NAMALWA (cell line): Measurements from ENCODE around the gene GRK5.
A peak's percentile ranks its signal among the peaks of the same experiment; 100 is the strongest.

Experiments used
- DNase-seq: peaks from one replicate; pipeline ENCODE4 v3.0.0-alpha.2; 2015; ENCODE audit warnings: low spot score

The GRK5 gene

GRCh38 chr10:119481781-119482426, 274.5 kb downstream of the GRK5 start:
- DNase-seq: no peak

- DNase-seq: no peak
Measured at GRCh38 chr10:119483001-119483400, 275.6 kb downstream of the GRK5 start.

GRCh38 chr10:119483839-119484238, 276.5 kb downstream of the GRK5 start:
- DNase-seq: no peak

- DNase-seq: no peak
Measured at GRCh38 chr10:119488675-119489074, 281.3 kb downstream of the GRK5 start.

- no peak for DNase-seq
Measured at GRCh38 chr10:119489991-119490326, 282.6 kb downstream of the GRK5 start.

- no peak for DNase-seq
Measured at GRCh38 chr10:119491966-119492757, 284.8 kb downstream of the GRK5 start.

GRCh38 chr10:119493155-119493554, 285.8 kb downstream of the GRK5 start:
- DNase-seq: no peak

DNA sequence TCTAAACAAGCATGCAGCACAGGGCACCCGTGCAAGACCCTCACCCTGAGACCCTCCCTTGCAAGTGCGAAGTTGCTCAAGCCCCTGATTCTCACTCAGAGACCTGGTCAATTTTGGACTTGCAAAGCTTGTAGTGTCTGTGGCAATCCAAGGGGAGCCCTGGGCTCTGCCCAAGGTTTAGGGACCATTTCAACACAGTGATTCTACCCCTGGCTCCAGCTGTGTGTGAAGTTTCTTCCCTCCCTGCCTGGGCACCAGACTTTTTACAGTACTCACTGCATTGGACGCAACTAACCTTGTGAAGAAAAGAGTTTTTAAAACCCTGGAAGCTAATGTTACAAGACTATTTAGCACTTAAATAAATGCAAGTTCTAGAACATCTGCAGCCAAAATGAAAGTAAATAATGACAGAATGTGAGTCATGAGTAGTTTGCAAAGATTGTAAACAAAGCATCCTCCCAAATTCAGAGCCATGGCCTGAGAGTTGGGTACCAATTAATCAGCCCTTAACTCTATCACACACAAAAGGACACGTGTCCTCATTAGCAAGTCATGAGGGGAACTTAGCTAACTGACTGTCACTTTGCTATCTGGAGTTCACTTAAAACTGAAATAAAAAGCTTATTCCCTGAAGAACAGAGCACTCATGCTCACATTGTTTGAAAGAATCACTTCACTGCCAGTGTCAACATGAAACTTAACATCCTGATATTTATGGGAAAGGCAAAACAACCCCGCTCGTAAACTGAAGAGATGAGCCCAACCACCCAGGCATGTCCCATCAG, 287.1 kb downstream of the GRK5 start:
- DNase-seq: no peak

DNA sequence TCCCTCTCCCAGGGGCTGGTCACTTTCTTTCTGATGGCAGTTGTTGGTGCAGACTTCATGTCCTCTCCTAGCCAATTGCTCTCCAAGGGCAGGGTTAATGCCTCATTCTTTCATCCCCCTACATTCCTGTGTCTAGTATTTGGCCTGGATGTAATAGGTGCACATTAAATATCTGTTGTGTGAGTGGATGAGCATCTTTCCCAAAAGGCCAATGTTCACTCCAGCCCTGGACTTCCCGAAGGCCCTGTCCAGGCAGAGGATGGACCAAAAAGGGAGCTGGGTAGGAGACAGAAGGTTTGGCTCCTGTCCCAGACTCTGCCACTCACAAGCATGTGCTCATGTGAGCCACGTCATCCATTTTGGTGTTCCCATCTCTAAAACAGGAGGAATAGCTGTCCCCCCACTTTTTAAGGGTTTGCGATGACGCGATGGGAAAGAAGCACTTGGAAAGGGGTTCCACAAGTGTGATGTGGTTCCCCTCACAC, 287.7 kb downstream of the GRK5 start:
- no peak for DNase-seq

- DNase-seq: no peak
Measured at GRCh38 chr10:119495545-119495944, 288.2 kb downstream of the GRK5 start.

DNA sequence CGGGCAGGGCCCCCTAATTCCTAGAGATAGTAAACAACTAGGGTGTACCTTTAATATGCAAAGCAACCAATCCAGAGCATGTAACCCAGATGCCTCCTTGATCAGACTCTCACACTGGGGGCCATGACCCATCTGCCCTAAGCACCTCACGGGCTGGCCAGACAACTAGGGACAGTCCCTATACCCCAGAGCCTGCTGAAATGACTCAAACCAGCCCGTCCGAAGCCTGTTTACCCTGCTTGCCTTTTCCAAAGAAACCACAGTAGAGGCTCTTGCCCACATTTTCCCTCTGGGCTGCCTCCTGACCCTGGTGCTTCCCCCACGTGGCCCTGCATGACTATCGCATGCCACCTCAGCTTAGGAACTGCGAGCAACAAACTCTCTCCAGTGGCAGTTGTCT, 288.9 kb downstream of the GRK5 start:
- DNase-seq: no peak

- no peak for DNase-seq
Measured at GRCh38 chr10:119497243-119497642, 289.9 kb downstream of the GRK5 start.

GRCh38 chr10:119498889-119499676, 291.7 kb downstream of the GRK5 start:
- no peak for DNase-seq

DNA sequence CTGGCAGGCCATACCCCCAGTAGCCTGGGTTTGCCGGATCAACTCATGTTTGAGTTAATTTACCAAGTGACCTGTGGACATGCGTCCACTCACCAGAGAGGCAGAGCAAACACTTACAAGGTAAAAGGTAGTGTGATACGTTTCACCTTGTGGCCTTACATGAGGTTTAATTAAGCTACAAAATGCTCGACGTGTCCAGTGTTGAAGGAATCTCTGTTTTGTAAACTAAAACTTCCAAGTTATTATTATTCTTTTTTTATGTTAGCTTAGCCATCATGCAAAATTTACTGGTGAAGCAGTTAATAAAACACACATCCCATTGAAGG, 292.3 kb downstream of the GRK5 start:
- no peak for DNase-seq

GRCh38 chr10:119500123-119500795, 292.9 kb downstream of the GRK5 start:
- DNase-seq: no peak

DNA sequence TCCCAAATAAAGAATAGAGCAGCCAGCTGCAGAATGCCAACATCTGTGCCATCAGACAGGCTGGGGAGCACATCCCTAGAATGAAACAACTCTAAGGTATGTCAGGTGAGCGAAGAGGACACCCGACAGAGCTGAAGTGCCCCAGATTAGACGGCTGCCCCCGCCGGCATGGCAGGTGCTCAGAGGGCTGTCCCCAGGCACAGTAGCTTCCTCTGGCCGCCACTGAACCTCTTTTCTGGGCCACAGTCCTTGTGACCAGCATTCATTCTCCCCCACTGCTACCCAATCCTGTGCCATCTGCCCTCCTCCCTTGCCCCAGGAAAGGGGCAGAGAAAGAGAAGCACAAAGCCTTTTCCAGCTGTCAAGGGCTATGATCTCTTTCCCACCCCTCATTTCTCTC, 293.4 kb downstream of the GRK5 start:
- DNase-seq: no peak

DNA sequence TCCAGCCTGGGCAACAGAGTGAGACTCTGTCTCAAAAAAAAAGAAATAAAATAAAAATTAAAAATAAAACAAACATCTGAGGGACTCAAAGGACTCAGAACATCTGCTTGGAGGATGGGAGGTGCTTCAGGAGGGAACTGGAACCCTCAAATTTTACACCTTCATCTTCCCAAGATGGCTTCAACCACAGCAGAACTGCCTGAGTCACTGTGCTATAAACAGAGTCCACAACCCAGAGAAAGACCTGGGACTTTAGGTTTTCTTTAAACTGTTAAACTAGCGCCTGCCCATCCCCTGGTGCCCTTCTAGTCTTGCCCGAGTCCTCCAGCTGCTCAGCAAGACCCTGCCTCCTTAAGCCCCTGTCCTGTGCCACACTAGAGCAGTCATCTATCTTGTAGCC, 294.3 kb downstream of the GRK5 start:
- DNase-seq: no peak

DNA sequence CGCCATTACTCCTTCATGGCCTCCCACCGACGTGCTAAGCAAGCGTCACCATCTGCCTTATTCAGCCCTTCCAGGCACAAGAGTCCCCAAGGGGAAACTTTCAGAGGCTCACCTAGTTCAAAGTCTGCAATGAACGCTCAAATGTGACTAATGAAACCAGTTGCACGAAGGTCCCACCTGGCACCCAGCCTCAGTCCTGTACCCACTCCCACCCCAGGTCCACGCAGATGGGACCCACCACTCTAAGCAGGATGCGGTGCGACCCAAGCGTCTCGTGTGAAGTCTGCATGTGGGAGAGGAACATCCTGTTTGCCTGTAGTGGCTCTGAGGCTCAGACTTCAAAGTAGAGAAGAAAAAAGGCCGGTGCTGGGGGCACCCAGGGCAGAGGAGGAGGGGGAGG, 294.8 kb downstream of the GRK5 start:
- peak; percentile 40 for DNase-seq

DNA sequence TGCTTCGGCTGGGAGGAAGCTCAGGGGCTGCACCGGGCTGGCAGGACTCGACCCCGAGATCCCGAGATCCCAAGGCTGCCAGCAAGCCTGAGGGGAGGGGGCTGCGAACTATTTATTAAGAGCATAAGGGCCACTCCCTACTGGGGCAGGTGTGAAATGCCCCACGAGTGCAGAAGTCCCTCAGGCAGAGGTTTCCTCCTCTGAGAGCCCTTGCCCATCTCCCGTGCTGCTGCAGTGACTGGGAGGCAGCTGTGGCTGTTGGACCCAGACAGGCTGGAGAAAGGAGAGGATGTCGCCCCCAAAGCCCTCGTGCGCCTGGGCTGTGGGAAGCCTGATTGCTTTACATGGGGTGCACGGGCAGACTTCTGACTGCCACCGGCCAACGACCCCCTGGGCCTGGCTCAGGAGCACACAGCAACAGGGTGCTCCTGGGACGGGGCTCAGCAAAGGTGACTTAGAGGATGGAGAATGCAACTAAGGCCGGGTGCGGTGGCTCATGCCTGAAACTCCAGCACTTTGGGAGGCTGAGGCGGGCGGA, 295.3 kb downstream of the GRK5 start:
- DNase-seq: no peak

DNA sequence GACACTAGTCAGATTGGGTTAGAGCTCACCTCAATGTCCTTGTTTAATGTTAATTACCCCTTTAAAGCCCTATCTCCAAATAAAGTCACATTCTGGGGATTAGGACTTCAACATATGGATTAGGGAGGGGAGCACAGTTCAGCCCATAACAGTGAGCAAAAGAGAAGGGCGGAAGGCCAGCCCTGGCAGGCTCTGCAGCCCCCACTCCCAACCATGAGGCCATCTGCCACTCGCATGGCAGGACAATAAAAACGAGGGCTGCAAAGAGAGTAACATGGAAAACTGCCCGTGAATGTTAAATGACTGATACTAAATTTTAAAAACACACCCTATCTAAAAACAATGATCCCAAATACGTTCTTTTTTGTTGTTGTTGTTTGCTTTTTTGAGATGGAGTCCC, 296.4 kb downstream of the GRK5 start:
- no peak for DNase-seq

DNA sequence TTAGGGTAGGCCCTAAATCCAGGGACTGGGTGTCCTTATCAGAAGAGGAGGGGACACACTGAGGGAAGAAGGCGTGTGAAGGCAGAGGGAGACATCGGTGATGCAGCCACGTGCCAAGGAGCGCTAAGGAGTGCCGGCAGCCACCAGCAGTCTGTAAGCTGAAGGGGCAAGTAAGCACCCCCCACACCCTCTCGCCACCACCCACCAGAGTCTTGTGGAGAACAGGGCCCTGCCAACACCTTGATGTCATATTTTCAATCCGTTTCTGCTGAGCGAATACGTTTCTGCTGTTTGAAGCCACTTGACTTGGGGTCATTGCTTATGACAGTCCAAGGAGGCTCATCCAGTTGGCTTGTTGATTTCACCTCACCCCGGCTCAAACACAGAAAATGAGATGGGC, 297.3 kb downstream of the GRK5 start:
- no peak for DNase-seq
